Putamen (tissue), 1 donor: Measurements from ENCODE around the gene GAS2.
"Not testable (repeated sequence)": the region's sequence is repeated elsewhere in the genome, so short reads cannot be mapped to it uniquely, and the experiment has no call there.

Experiments used
- DNase-seq: peaks from one replicate; pipeline ENCODE4 v3.0.0-alpha.2; 2016; ENCODE audit warnings: low spot score

Gene GAS2

DNA sequence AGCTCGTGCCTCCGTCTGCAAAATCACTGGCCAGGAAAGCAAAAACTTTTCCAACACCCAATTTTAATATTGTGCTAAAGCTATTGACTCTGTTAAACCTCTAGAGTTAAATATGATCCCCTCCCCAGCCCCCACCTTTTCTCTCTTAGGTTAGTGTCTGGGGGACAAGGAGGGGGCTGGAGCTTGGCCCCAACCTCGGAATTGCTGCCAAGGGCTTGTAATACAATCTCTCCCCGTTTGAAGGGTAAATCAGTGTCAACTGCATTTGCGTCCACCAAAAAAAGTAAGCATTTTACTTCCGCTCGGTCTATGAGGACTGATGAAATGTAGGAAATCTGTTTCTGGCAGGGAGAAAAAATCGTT lies at the start of gene GAS2:
Gene GAS2 (plus strand): TSS at position 287 of the 363 bp plus-strand sequence. CDS start 8,259 bp downstream, outside the sequence.
- no peak for DNase-seq

DNA sequence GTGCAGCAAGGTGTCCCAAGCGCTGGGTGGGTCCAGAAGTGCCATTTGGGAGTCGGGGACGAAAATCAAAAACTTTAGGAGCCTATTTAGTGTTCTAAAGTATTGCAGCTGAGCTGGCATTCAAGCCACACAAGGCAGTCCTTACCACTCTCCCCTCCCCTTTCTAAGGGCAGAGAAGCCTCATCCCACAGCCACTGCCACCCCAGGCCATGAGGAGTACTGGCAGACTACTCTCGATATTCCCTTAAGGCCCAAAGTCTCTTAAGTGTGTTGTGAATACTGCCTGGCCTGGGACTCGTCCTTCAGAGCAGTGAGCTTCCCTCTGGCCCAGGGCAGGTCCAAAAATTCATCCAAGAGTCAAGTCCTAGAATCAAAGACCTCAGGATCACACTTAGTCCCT lies 48.5 kb upstream of the GAS2 start:
- DNase-seq, result no peak

DNA sequence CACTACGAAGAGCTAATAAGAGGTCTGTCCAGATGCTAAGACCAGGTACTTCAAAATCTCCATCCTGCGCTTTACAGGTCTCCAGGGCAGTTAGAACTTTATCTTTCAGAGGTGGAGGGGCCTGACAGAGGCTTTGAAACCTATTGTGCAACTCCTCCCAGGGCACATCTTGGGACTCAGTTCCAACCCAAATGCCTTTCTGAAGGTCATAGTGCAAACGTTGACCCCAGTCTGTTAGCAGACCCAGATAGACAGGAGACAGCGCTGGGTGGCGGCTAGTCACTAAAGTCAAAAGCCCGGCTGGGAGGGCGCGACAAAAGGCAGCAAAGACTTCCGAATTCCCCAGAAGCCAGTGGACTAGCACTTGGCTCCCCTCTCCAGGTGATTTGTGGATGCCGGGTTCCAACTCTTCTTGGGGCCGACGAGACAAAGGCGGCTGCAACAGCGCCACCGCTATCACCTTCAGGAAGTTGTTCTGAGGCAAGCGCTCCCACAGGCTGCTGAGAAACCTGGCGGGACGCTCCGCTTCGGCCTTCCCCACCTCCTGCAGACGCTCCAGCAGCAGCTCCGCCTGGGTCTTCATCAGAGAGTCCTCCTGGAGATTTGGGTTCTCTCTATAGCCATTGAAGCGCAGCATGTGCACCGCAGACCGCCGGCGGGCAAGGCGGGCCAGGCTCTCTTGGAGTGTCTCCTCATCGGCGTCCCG lies 41.5 kb upstream of the GAS2 start:
- DNase-seq, result peak; percentile 74

DNA sequence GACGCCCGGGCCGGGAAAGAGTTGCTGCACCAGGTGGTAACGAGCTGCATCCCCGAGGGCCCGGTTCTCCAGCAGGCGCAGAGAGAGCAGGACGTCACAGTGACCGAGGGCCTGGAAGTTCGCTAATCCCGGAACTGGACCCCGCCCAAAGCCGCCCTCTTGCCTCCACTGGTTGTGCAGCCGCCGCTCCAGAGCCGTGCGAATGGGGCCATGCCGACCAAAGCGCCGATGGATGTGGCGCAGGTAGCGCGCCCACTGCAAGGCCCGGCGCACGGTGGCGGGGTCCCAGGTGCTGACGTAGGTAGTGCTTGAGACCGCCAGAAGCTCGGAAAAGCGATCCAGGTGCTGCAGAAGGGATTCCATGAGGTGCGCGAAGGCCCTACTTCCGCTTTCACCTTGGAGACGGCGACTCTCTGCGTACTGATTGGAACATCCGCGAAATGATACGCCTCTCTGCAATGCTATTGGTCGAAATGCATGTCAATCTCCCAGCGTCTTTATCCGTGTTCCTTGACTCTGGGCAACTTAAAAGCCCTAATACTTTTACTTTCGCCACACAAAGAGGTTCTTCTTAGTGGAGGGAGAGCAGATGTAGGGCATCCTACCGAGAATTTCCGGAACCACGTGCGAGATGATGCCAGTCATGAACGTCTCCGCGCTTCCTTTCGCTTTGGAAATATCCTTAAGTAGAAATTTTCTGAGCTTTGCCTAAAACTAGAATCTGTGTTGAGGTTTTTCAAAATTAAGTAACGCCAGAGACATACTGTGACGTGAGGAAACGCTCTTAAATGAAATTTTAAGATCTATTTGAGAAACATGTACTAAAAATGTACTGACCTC lies 40.7 kb upstream of the GAS2 start, which contains the start of gene FANCF:
Gene FANCF (minus strand): TSS at position 376 of the 840 bp plus-strand sequence. CDS start 13 bp downstream, at position 363.
- DNase-seq, result peak; percentile 96

DNA sequence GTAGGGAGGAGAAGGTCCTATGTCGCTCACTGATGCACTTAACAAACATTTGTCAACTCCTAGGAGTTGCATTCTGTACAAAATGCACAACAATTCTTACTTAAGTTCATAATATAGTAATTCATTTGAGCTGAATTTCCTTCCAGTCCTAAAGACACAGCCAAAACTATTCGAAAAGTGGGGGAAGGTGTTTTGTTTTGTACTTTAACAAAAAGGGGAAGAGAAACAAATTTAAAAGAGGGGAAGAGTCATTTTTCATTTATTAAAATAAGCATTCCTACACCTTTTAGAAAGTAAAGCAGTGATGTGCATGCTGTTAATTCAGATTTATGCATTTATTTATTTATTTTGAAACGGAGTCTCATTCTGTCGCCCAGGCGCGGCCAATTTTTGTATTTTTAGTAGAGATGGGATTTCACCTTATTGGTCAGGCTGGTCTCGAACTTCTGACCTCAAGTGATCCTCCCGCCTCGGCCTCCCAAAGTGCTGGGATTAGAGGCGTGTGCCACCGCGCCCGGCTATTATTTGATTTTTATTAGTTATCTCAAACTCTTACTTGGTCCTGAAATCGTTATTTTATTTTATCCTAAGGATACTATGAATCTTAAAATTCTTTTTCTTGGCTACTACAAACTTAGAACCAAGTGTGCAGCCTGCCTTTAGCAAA lies 39.7 kb upstream of the GAS2 start:
- no peak for DNase-seq

DNA sequence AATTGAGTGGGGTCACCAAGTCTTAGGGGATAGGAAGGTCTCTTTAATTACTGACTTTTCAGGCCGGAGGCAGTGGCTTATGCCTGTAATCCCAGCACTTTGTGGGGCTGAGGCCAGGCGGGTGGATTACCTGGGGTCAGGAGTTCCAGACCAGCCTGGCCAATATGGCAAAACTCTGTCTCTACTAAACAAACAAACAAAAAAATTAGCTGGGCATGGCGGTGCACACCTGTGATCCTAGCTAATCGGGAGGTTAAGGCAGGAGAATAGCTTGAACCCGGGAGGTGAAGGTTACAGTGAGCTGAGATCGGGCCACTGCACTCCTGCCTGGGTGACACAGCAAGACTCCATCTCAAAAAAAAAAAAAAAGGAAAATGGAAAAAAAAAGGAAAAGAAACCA lies 39.0 kb upstream of the GAS2 start:
- no peak for DNase-seq

DNA sequence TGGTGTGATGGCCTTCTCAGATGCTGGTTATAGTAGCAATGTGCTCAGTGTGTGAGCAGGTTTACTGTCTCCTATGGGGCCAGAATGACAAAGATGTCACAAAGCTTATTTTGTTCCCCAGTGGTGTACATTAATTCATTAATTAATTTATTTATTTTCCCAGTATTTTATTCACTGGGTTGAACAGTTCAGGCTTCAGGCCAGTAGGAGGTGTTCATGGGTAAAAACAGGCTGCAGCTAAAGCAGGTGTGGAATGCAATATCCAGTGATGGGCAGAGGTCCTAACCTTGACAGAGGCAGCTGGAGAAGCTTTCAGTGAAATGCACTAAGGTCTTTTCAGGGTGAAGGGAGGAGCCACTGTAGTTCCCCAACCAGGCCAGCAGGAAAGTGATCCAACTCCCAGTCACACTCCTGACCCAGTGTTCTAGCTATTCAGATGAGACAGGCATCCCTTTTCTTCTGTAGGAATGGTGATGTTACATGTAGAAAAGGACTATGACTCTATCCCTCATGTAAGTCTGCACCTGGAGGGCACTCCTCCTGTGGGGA lies 33.0 kb upstream of the GAS2 start:
- no peak for DNase-seq

DNA sequence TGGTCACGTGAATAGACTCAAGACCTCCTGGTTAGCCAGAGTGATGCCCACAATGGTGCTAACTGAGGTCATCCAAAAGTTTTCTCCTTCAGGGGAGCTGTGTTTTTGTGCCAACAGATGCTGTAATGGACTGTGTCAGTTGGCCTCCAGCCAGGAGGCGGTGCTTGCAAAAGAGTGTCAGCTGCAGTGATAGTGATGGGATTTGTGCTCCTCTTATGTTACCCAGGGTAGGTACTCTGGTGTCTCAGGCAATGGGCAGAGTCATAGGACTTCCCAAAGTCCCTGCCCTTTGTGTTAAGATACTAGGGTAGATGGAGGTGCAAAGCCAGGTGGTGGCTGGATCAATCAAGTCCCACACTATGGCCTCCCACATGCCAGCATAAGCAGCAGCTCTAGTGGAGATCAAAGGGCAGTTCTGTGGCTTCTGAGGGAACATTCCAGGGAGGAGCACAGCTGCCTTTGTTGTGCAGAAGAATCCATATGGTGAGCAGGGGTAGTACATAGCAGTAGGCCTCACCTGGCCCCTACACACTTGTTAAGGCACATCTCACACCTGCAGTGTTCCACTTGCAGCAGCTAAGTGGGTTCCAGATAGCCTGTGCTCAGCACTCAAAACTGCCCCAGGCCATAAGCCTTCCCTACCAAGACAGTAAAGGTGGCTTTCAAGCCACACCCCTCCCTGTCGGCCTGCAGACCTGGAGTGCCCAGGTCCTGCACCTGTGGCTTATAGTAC lies 31.3 kb upstream of the GAS2 start:
- DNase-seq, result no peak

DNA sequence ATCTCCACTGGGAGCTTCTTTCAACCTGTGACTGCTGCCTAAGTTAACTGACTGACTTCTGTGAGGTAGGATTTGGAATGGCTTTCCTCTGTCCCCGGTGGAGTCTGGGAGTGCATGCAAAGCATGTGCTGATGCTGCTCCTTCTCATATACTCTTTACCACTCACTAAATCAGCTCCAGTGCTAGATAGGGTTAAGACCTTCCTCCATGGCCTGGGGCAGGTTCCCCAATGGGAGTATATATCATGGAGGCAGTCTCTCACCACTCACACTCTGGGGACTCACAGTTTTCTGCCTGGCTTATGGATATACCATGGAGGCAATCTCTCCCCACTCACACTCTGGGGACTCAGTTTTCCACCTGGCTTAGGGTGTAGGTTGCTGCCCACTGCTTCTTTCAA lies 30.7 kb upstream of the GAS2 start:
- no peak for DNase-seq

DNA sequence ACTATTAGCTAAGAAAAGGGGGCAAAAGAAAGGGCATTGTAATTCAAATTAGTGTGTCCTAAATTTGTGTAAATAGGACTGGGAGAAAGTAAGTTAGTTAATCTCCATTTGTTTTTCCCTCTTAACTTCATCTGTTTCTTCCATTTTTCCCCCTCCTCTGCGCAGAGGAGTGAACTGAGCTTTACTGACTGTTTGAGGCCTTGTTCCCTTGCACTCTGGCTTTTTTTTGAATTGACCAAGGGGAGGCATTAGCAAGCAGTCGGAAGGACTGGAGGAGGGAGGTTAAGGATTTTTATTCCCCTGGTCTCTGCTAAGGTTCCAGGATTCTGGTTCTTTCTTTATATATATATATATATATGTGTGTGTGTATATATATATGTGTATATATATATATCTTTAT lies 25.5 kb upstream of the GAS2 start:
- no peak for DNase-seq

DNA sequence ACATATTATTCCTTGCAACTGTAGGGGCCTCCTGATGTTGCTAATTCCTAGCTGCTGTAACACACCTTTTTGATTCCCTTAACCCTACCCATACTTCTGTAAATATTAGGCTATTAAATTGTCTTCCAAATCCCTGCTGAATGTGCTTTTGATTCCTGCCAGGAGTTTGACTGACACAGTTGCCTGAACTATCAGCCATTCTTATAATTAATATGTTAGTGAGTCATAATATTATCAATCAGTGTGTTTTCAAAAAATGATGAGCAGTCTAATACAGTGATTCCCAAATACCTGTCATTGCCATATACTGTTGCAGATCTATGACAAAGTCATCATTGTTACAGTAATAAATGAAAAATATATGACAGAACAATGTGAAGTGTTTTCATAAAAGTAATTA lies 24.9 kb upstream of the GAS2 start:
- DNase-seq, result no peak

DNA sequence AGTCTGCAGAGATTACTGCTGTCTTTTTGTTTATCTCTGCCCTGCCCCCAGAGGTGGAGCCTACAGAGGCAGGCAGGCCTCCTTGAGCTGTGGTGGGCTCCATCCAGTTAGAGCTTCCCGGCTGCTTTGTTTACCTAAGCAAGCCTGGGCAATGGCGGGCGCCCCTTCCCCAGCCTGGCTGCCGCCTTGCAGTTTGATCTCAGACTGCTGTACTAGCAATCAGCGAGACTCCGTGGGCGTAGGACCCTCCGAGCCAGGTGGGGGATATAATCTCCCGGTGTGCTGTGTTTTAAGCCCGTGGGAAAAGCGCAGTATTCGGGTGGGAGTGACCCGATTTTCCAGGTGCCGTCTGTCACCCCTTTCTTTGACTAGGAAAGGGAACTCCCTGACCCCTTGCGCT lies 14.1 kb upstream of the GAS2 start:
- DNase-seq, result not testable (repeated sequence)

DNA sequence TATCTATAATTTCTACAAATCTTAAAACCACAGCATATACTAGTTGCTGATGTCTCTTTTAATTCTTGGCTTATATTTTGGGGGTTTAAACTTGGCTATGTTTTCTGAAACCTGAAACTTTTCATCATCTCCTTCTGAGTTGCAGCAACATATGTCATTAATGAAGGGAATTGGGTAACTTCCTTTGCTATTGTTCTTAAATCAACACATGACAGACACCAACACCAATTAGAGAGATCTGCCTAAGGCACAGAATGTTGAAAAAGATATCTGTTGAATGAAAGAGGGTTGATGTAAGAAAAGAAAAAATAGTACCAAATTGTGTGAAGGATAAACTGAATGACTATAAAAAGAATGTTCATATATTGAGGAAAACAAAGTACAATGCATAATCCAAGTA lies 10.3 kb upstream of the GAS2 start:
- no peak for DNase-seq

DNA sequence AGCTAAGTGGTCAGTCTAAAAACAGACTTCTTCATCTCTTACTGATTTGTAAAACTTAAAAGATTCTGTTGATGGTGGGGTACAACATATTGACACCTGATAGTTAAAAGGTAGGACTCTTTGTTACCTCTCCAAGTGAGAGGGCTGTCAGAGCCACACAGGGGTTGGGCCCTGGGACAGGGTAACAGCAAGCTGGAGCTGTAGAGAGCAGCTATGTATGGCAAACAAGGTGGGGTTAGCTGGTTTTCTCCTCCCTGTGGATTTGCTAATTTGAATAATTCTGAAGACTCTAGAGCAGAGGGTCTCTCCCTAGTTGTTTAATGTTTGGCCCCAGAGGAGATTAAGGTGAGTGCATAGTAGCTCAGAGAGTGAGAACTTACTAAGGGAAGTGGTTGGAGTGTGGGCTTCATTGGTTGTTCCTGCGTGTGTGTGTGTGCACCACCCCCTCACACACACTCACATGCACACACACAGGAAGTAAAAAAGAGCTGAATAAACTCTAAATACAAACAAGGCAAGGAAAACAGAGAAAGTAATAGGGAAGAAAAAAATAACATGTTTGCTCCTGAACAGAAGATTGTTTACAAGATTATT lies 9.2 kb upstream of the GAS2 start:
- DNase-seq, result no peak

DNA sequence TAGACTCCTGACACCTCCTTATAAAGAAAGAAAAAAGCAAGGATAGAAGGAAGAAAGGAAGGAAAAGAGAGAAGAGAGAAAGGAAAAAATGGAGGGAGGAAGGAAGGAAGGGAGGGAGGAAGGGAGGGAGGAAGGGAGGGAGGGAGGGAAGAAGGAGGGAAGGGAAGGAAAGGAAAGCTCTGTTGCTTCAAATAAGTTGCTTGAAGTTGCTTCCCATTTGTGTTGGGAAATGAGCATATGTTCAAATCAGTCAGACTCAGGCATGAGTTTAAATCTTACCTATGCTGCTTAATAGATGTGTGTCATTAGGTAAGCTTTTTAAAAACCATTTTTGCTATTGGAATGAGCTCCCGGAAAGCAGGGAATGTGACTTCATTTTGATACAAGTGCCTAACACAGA lies 6.6 kb upstream of the GAS2 start:
- no peak for DNase-seq

DNA sequence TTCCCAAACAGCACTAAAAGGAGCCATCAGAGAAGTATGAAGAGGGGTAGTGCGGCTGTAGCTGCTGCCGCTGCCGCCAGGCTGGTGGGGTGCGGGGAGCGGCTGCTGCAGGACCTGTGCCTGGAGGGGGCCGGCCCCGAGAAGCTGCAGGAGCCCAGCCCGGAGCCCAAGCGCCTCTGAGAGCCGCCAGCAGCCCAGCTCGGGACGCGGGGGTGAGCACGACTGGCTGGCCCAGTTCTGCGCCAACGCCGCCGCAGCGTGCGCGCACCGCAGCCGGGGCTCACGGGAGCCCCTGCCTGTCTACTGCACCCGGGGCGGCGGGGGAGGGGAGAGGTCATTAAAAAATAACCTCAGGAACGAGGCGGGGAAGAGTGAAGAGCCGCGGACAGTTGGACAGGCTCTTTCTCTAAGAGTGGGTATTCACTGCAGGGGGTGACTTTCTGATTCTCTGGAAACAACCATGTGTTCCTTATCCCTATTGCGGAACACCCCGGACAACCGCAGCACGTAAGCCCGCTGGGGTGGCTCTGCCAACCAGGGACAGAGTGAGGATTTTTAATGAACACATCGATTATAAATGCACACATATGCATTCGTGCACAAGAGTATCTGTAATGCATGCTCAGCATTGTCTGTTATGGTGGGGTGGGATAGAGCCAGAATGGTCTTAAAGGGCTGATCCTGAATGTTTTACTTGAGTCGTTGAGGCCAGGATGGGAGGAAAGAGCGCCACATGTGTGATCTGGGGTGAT lies 453 bp downstream of the GAS2 start:
- DNase-seq, result peak; percentile 18

DNA sequence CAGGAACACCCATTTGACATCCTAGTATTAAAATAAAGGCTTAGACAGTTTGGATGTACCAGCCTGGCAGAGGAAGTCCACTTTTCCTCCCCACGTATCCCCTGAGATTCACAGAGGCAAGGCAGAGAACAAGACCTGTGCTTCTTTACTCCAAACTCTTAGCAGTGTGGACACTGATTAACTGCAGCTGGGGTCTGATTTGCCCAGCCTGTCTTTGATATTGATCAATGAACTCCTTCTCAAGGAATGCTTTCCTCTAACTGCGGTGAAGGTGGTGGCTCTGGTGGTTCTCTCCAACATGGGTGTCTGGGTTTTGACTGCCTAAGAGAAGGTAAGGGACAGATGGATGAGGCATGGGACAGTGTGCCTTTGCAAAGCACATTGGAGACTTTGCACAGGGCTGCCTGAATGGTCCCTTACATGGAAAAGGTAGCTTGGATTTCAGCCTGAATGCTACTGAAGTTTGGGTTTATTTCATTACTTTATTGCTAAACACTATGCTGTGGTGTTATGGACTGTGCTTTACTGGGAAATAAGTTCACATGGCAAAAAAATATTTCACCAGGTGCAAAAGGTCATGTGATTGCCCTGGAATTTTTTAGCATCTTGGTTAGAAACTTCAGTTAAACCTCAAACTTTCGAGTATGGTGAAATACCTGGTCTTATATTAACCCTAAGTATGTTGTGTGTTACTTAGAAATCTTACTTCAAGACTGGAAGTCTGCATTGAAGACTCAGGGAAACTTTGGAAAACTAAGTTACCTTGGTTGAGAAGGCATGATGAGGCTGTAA lies 1.8 kb downstream of the GAS2 start:
- no peak for DNase-seq

DNA sequence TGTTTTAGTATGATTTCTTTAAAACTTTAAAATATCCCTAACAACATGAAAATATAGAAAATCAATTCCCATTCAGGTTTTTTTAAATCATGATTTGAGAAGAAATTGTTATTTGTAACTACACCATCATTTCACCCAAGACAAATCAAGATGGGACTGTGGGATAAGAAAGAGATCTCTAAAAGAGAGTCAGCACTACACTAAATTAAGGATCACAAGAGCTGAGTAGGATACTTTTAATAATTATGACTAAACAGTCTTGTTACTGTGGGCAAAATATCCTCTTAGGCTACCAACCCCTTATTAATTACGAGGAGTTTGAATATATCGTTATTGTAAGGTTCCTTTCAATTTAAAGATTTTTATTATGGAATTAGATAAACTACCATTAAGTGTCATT lies 3.0 kb downstream of the GAS2 start:
- DNase-seq, result no peak

DNA sequence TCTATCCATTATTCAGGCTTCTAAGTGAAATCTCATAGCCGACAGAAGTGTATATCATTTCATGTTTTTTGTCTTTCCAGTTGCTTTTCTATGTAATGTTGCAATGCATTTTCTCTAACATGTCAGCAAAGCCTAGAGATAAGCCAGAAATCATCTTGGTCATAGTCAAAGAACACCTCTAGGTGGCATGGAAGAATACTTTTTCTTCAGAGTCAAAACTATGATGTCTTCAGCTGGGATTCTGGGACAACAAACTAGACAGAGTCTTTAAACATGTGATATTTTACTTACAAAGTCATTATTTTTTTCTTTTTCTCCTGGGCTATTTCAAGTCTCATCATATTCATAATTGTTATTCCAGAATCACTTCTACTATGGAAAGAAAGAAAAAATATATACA lies 4.4 kb downstream of the GAS2 start:
- DNase-seq, result peak; percentile 31

DNA sequence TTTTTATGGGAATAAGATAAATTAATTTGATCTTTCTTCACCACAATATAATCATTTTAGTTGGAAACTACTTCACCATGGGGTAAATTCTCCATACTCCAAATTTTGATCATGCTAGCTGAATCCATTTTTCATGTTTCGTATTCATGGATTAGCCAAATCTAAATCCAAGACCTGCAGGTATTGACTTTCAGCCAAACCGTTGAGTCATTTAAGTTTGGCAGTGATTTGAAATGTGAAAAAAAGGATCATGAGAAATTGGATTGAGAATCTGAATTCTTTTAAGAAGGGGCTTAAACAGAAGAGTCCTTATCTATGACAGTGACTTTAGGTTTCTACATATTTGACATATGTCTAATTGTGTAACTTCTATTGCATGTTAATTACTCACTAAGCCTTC lies 5.3 kb downstream of the GAS2 start:
- DNase-seq, result no peak
